GM12878 (cell line): ENCODE results near the gene MIPOL1.

Experiments used
- CREB1 ChIP-seq: IDR thresholded peaks from 2 replicates; pipeline ENCODE4 v1.6.1; 2012; ENCODE audit warnings: low read depth, mild to moderate bottlenecking, inconsistent platforms
- CTCF ChIP-seq, 3 experiments: IDR thresholded peaks in 2 of 3; conservative IDR thresholded peaks in 1 of 3; 2 replicates each; pipeline ENCODE4 v1.5.1; 2011; ENCODE audit warnings: low read depth in 3 of 3, low read length in 3 of 3, mild to moderate bottlenecking in 3 of 3, control low read depth in 2 of 3, moderate library complexity in 2 of 3, inconsistent platforms in 1 of 3, mixed read lengths in 1 of 3; ENCODE audit not compliant: control insufficient read depth in 2 of 3, insufficient read depth in 1 of 3; ENCODE audit errors: extremely low read depth in 1 of 3
- EP300 ChIP-seq, 2 experiments: fragments of 150-350 bp in 1 of 2; IDR thresholded peaks; 2 replicates each; pipeline ENCODE4 v1.6.1; 2011 to 2012; ENCODE audit warnings: low read depth in 2 of 2, low read length in 2 of 2, borderline replicate concordance in 1 of 2, improper control_type of control experiment in 1 of 2, inconsistent platforms in 1 of 2; ENCODE audit not compliant: control insufficient read depth in 1 of 2
- KDM1A ChIP-seq: fragments of 200-600 bp; sonication (generic); IDR thresholded peaks from 2 replicates; pipeline ENCODE4 v1.6.1; 2016; ENCODE audit warnings: borderline replicate concordance
- MAX ChIP-seq: IDR thresholded peaks from 2 replicates; pipeline ENCODE4 v1.6.1; 2012; ENCODE audit warnings: low read depth, low read length, improper control_type of control experiment
- PAX8 ChIP-seq: fragments of 450-650 bp; IDR thresholded peaks from 2 replicates; pipeline ENCODE4 v1.6.1; 2017; ENCODE audit warnings: mild to moderate bottlenecking, moderate library complexity
- POLR2A ChIP-seq: IDR thresholded peaks from 2 replicates; pipeline ENCODE4 v1.6.1; 2011; ENCODE audit warnings: low read depth, mild to moderate bottlenecking, low read length
- POLR2AphosphoS5 ChIP-seq: IDR thresholded peaks from 2 replicates; pipeline ENCODE4 v1.6.1; 2011; ENCODE audit warnings: mild to moderate bottlenecking, low read length, inconsistent platforms
- SP1 ChIP-seq: IDR thresholded peaks from one replicate; pipeline ENCODE4 v1.6.1; 2011; ENCODE audit warnings: low read depth, low read length
- SRF ChIP-seq, 2 experiments: IDR thresholded peaks; 2 replicates each; pipeline ENCODE4 v1.6.1; 2011; ENCODE audit warnings: low read depth in 2 of 2, low read length in 2 of 2, mild to moderate bottlenecking in 1 of 2, moderate library complexity in 1 of 2
- SUZ12 ChIP-seq: fragments of 200-600 bp; sonication (generic); IDR thresholded peaks from one replicate; pipeline ENCODE4 v1.6.1; 2018; ENCODE audit warnings: antibody characterized with exemption, mild to moderate bottlenecking; ENCODE audit not compliant: unreplicated experiment
- TAF1 ChIP-seq: IDR thresholded peaks from 2 replicates; pipeline ENCODE4 v1.6.1; 2011; ENCODE audit warnings: mild to moderate bottlenecking, low read depth, low read length, borderline replicate concordance
- USF1 ChIP-seq: IDR thresholded peaks from 2 replicates; pipeline ENCODE4 v1.6.1; 2011; ENCODE audit warnings: borderline replicate concordance, low read depth, mild to moderate bottlenecking, moderate library complexity, mixed read lengths, low read length; ENCODE audit not compliant: insufficient read depth; ENCODE audit errors: extremely low read length
- ZZZ3 ChIP-seq: IDR thresholded peaks from 2 replicates; pipeline ENCODE4 v1.6.1; 2011; ENCODE audit warnings: low read depth; ENCODE audit not compliant: control insufficient read depth, insufficient read length

GRCh38 chr14:37501877-37502276 is 304.1 kb downstream of the MIPOL1 start:
- TF ChIP-seq SP1 (no peak), CTCF (IDR thresholded peaks at IDR 0.05 in 2 of 3, conservative IDR thresholded peaks at IDR 0.05 in 1 of 3; ENCODE audit: control insufficient read depth in 2 of 3, extremely low read depth in 1 of 3, insufficient read depth in 1 of 3, low read depth in 3 of 3, low read length in 3 of 3) (no peak), KDM1A (no peak), SUZ12 (no peak), EP300 (IDR thresholded peaks at IDR 0.05; ENCODE audit: borderline replicate concordance in 1 of 2, control insufficient read depth in 1 of 2, low read depth in 2 of 2, low read length in 2 of 2) (no peak), CREB1 (no peak), POLR2A (no peak), POLR2AphosphoS5 (no peak), PAX8 (no peak), MAX (no peak), ZZZ3 (no peak), SRF (IDR thresholded peaks at IDR 0.05; ENCODE audit: low read depth in 2 of 2, low read length in 2 of 2) (no peak), TAF1 (no peak), USF1 (no peak)
